GM18507 (cell line): ENCODE data around the gene BGLAP.

Source experiments
- DNase-seq: peaks from one replicate; pipeline ENCODE4 v3.0.0; 2011; ENCODE audit warnings: low read depth; ENCODE audit not compliant: insufficient read length; ENCODE audit errors: extremely low spot score
- FAIRE-seq: peaks from 2 replicates; lab custom pipeline; 2011; peaks lifted over from hg19 to GRCh38; lab: Jason Lieb, UNC

The BGLAP gene

DNA sequence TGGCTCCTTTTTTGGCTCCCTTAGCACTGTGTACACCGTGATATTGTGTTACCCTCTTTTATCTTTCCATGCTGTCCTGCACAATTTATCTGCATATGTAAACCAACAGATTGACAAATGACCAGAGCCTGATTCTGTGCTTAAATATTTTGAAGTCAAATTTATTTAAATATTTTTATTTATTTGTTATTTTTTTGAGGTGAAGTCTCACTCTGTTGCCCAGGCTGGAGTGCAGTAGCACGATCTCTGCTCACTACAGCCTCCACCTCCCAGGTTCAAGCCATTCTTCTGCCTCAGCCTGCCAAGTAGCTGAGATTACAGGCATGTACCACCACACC is 16.3 kb upstream of the BGLAP start:
- DNase-seq (no peak), FAIRE-seq (no peak)

DNA sequence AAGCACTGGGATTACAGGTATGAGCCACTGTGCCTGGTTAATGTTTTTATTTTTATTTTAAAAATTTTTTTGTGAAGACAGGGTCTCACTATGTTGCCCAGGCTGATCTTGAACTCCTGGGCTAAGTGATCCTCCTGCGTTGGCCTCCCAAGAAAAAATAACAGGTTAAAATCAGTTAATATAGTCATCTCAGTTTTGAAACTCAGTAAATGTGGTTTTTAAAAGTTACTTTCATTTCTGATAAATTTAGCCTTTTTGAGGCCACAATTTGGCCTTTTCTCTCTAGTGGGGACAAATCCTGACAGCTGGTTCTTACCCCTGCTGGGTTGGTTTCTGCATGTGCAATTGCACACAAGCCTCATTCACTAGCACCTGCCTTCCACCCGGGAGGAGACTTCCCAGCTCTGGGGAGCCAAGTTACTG is 15.9 kb upstream of the BGLAP start:
- DNase-seq (peak; percentile 52), FAIRE-seq (peak; percentile 88)

DNA sequence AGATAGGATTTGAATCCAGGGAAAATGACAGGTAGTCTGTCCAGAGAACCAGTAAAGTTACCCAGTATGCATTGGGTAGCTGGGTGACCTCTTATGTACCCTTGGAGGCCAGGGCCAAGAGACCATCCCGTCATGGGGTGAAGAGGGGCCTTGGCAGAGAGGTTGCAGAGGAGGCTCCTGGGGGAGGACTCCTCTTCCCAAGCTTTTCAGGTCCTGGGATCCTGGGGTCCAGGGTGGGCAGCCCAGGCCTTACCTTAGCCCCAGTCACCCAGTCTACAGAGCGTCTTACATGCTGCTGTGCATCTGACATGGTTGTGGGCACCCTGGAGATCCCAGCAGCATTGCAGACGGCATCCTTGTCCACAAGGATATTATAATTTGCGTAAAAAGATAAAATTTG is 15.2 kb upstream of the BGLAP start:
- FAIRE-seq (no peak), DNase-seq (no peak)

DNA sequence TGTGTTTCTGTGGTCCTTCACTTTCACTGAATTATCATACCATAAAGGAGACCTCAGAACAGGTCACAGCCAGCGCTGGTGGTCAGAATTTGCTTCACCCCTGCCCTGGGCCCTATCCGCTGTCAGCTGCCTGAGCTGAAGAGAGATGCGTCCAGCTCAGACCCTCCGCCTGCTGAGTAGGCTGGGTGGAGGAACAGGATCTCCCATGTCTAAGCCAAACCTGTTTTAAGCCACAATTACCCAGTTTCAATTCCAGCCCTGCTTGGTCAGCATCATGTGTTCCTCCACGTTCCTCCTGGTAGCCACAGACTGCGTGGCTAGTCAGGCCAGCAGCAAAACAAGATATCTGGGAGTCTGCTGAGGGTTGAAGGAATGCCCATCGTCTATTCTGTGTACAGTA is 13.5 kb upstream of the BGLAP start:
- FAIRE-seq (no peak), DNase-seq (no peak)

DNA sequence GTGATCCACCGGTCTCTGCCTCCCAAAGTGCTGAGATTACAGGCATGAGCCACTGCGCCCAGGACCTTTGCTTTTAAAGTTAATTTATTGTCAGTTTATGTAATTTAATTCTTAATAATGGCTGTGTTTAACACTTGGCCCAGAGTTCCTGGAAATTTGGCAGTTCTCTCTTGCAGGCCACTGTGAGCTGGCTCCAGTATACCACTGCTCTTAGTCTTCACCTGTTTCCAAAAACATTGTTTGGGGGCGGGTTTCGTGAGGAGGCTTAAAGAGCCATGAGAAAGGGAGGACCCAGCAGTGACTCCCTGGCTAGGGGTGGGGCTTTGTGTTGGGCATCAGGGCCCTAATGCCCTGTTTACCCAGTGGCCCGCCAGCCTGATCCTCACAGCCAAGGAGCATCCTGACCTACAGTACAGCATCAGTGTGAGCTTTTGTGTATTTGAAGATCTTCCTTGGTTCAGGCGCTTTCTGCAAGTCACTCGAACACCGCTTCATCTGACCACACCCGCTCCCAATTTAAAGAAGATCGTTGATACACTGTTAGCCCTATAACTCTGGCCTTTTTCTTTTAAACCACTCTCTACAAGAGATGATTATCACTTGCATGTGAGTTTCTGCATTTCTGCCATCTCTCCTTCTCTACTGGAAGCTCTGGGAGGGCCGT is 12.0 kb upstream of the BGLAP start:
- DNase-seq (no peak), FAIRE-seq (no peak)

DNA sequence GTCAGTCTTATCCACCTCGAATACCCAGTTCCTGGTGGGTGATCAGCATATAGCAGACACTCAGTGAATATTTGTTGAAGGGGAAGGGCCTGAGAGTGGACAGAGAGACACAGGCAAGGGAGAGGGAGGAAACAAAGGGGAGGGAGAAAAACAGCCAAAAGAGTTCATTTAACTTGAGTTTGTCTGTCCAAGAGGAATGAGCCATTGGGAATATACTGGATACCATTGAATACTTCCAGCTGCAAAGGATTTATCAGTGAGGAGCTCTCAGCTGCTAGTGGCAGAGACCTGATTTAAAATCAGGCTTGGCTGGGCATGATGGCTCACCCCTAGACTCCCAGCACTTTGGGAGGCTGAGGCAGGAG is 11.5 kb upstream of the BGLAP start:
- DNase-seq (no peak), FAIRE-seq (no peak)

DNA sequence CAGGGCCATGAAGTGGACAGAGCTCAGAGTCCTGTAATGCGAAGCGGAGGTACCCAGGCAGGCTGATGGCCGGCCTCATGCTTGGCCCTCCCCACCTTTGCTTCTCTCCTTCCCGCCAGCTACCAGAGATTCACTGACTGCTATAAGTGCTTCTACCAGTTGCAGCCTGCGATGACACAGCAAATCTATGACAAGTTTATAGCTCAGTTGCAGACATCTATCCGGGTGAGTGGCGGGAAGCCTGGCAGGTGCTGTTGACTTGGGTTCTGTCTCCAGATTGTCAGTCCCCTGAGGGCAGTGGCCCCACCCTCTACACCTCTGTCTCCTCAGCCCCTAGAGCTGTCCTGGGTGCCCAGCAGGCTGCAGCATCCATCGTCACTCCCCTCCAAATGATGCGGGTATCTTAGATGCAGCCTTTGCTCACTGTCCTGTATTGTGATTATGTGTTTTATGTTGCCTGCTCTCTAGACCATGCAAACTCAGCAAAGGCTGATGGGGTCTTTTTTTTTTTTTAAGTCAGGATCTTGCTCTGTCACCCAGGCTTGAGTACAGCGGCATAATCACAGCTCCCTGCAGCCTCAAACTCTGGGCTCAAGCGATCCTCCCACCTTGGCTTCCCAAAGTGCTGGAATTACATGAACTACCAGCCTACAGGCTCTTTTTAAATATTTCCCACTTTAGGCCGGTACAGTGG is 9.6 kb upstream of the BGLAP start:
- no peak for FAIRE-seq
- no peak for DNase-seq

DNA sequence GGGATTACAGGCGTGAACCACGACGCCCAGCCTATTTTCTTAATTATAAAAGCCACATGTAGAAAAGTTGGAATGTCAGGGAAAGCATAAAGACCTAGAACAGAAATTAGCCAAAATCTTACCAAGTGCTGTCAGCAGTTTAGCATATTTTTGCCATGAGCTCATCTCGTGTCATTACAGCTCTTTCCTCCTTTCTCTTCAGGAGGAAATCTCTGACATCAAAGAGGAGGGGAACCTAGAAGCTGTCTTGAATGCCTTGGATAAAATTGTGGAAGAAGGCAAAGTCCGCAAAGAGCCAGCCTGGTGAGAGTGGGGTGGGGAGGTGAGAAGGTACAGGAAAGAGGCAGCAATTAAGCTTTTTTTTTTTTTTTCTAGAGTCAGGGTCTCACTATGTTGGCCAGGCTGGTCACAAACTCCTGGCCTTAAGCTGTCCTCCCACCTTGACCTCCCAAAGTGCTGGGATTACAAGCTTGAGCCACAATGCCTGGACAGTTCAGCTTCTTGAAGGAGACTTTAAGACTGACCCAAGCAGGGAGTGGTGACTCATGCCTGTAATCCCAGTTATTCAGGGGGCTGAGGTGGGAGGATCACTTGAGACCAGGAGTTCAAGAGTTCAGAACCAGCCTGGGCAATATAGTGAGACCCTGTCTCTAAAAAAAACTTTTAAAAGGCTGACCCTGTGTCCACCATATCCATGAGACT is 8.4 kb upstream of the BGLAP start:
- DNase-seq (no peak), FAIRE-seq (no peak)

DNA sequence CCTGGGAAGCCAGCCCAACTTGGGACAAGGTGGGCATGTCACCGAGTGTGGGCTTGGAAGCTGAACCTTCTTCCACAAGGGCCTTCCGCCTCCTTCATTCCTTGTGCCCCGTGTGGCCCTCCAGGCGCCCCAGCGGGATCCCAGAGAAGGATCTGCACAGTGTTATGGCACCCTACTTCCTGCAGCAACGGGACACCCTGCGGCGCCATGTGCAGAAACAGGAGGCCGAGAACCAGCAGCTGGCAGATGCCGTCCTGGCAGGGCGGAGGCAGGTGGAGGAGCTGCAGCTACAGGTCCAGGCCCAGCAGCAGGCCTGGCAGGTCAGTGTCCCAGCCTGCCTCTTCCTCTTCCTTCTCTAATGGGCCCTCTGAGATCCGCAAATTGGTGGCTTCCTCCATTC is 5.8 kb upstream of the BGLAP start:
- DNase-seq (no peak), FAIRE-seq (no peak)

DNA sequence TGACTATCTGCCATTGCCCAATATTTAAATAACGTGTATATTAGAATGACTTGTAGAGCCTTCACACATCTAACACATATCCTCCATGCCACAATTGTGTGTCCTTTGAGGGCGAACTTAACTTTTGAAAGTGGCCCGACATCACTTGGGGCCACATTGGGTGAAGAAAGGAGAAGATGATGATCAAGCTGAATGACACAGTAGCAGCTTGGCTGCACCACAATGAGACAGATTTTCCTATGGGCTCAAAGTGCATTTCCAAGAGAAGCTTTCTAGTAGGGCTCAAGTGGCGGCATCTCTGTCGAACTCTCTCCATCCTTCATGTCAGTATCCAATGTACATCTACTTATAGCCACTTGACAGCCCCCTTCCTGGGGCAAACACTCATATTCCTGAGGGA is 3.7 kb upstream of the BGLAP start:
- DNase-seq (no peak), FAIRE-seq (no peak)

DNA sequence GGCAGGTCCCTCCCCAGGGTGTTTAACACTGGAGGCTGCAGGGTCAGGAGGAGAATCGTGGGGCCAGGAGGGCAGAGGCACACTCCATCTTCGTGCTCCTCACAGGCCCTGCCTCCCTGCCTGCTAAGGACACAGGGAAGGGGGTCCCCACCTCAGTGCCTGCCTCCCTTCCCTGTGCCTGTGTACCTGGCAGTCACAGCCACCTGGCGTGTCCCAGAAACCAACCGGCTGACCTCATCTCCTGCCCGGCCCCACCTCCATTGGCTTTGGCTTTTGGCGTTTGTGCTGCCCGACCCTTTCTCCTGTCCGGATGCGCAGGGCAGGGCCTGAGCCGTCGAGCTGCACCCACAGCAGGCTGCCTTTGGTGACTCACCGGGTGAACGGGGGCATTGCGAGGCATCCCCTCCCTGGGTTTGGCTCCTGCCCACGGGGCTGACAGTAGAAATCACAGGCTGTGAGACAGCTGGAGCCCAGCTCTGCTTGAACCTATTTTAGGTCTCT is 623 bp upstream of the BGLAP start:
- FAIRE-seq (no peak), DNase-seq (no peak)

DNA sequence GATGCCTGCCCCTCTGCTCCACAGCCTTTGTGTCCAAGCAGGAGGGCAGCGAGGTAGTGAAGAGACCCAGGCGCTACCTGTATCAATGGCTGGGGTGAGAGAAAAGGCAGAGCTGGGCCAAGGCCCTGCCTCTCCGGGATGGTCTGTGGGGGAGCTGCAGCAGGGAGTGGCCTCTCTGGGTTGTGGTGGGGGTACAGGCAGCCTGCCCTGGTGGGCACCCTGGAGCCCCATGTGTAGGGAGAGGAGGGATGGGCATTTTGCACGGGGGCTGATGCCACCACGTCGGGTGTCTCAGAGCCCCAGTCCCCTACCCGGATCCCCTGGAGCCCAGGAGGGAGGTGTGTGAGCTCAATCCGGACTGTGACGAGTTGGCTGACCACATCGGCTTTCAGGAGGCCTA is 754 bp downstream of the BGLAP start:
- no peak for DNase-seq
- no peak for FAIRE-seq

DNA sequence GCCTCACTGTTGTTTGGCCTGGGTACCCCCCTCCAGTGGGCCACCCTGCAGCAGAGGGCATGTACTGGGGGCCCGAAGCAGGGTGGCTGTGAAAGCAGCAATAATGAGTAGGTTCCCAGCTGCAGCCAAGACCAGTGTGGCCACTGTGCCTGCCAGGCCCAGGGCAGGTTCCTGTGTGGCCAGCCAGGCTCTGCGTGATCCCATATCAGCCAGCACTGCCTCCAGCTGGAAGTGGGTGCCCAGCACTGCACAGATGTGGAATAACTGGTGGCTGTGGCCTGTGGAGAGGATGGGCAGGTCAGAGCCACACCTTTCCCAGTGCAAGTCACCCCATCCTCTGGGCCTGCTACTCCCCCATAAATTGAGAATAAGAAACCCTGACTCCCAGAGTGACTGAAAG is 2.1 kb downstream of the BGLAP start:
- DNase-seq (no peak), FAIRE-seq (no peak)

DNA sequence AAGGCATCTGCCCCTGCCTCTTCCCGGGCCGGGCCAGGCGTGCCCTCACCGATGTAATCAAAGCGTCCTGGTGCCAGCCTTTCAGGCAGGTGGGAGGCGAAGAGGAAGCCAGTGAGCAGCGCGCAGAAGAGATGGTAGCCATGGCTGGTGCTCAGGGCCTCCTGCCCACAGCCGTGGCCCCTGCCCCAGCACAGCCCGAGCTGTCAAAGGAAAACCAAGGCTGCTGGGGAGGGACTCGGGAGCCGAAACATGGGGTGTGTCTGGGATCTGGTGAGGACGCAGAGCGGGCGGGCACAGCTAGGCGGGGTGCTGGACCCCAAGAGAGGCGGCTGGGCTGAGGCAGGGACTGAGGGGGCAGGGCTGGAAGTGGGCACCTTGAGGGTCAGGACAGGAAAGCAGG is 2.7 kb downstream of the BGLAP start:
- FAIRE-seq, result no peak
- no peak for DNase-seq

DNA sequence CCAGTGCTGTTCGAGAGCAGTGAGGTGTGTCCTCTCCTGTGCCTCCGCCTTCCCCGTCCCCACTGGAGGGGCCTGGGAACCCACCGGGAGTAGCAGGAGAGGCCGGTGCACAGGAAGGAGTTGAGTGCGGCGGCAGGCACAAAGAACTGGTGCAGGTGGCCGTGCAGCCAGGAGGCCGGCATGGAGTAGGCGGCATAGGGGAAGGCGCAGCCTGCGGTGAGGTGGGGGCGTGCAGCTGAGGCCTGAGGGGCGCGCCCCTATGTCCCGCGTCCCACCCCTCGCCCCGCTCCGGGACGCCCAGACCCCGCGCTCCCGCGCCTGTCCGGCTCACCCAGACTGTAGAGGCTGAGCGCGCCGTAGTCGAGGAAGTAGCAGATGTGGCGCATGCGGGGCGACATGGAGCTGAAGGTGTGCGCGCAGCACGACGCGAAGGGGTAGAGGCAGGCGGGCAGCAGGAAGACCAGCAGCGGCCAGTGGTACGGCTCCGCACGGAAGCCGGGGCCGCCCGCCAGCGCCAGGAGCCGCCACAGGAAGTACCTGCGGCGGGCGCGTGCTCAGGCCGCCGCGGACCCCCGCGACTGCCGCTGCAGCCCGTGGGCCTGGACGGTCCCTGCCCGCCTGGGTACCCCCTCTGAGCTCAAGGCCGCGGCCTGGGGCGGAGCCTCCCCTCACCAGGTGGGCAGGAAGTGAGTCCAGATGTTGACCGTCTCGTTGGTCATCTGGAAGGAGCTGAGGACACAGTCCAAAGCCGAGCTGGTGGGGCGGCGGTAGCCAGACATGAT is 3.7 kb downstream of the BGLAP start:
- peak; percentile 52 for DNase-seq
- FAIRE-seq, result peak; percentile 56

DNA sequence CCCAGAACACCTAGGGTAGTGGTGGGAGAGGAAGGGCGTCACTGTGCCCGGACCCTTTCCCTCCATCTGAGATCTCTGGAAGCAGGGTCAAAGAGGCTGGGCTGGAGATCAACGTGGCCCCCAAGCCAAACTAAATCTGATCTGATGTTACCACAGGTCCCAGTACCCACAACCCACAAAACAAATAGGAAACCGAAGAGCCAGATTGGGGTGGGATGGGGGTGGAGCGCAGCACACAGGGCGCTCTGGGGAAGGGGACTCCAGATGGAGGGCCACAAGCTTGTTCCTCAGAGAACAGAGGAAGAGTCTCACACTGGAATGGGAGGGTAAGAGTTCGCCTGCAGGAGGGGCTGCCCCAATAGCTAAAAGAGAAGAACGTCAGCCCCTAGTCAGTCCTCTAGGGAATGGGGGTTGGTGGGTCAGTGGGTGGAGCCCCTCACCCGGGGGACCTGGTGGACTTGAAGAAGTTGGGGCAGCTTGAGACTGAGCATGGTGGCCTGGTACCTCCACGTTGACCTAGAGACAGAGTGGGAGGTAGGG is 4.3 kb downstream of the BGLAP start:
- FAIRE-seq, result peak; percentile 18

DNA sequence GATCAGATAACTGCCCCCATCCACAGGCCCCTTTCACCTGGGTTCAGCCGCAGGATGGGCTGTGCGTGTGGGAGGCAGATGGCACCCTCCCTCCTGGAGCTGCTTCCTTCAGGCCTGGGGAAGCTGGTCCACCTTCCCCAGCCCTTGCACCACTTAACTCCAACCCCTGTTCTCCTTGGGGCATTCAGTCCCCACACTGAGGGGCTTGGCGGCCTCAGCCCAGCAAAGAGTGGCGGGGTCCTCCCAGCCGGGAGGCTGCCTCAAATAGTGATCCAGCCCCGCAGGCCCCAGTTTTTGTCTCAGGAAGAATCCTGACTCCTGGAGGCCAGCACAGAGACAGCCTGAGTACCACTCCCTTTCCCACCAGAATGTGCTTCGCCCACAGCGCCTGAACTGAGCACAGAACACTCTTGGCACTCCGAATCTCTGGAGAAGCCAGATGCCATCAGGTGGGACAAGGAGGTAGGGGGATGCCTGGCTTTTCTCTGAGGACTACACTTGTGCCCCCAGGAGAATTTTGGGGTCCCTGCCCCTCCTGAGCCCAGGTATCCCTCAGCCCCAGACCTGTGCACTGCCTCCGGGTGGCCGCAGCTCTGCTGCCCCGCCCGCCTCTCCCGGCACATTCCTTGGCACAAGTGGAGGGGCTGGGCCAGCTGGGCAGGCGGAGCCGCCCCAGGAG is 4.9 kb downstream of the BGLAP start:
- FAIRE-seq, result no peak
- DNase-seq, result no peak

More for the DNA sequence above, 4.3 kb downstream of the BGLAP start:
- no peak for DNase-seq

DNA sequence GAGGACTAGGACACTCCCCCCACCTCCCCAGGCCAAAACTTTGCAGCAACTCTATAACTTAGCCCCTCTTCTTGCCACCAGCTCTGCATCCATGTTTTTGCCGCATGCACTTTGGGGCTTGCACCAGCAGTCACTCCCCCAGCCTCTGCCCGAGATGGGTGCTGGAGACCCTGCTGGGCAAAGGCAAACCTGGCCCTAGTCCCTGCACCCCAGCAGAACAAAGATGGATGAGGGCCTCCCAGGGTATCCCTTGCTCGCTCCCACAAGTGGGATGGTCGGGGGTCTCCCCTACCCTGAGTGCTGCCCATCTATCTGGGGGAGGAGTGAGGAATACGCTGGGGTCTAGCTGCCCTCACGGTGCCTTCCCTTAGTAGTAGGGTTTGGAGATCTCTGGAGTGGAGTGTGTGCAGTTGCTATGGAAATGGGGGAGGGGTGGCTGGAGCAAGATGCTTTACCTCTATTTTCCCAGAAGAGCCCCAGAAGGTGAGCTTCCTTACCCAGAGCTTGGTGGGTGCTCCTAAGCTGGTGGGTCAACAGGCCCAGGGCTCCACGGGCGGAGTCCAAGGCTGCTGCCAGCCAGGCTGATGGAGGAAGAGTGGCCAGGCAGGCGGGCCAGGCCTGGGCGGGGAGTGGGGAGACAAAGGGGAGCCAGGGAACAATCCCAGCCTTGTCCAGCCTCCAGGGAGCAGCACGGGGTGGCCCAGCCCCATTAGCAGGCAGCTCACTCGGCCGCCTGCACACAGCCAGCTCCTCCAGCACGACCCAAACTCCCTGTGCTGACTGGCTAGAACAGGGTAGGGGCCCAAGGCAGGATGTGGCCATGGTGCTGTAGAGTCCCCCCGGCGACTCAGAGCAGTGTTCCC is 5.7 kb downstream of the BGLAP start, which contains the start of gene PAQR6:
Gene PAQR6, minus strand, starts transcription at position 597 of the 863 bp plus-strand sequence. CDS start 1,325 bp downstream, outside the sequence.
- no peak for DNase-seq
- no peak for FAIRE-seq
